K562 (cell line): ENCODE measurements around the gene CCDC141. TPM values are rescaled to one million over a fixed set of nuclear protein-coding genes. Genes with fewer than 3 reads are reported as not detected.

Experiments
- ATAC-seq: fragments of 200-7000 bp; cut with Tn5 transposase; 3 replicates; pipeline ENCODE4 v1.9.1; 2020; ENCODE audit warnings: moderate library complexity
- BruUV-seq: library from RNA; stranded (reverse); fragments of 400-500 nt; replicated peaks from 2 replicates; lab custom pipeline; 2021; lab: Mats Ljungman, UMichigan
- CTCF ChIA-PET: fragments of 300-600 bp; formaldehyde crosslinking; extraction: SDS; loops from one replicate; lab custom pipeline; 2021; ENCODE audit warnings: low intra/inter-chr PET ratio; lab: Yijun Ruan, JAX
- POLR2A ChIA-PET: fragments of 300-600, 350-650 bp; sonication (Branson Sonifier 250); formaldehyde crosslinking; extraction: SDS; loops from one replicate; lab custom pipeline; 2021; ENCODE audit warnings: antibody characterized with exemption, inconsistent platforms; lab: Yijun Ruan, JAX
- DNase-seq, 4 experiments: peaks; one replicate each; pipeline versions ENCODE4 v3.0.0 to v3.0.0-alpha.2; 2011 to 2018; ENCODE audit warnings: low spot score in 3 of 4, mixed read lengths in 3 of 4; ENCODE audit errors: extremely low read depth in 1 of 4
- FAIRE-seq: peaks from 2 replicates; lab custom pipeline; 2011; peaks lifted over from hg19 to GRCh38; lab: Jason Lieb, UNC
- H2AFZ ChIP-seq: 2 replicates; pipeline ENCODE4 v1.6.0; 2011; ENCODE audit warnings: low read depth, low read length, control low read depth, inconsistent platforms
- H3K27ac ChIP-seq: fragments of 200-600 bp; 3 replicates; pipeline ENCODE4 v1.8.0; 2011; ENCODE audit warnings: low read depth, mild to moderate bottlenecking, control low read depth, inconsistent platforms, low read length, moderate library complexity, mixed read lengths; ENCODE audit errors: extremely low read depth
- H3K27me3 ChIP-seq, 2 experiments: fragments of 300-600 bp in 1 of 2; 2 replicates in 1 of 2; 3 replicates in 1 of 2; pipeline versions ENCODE4 v1.6.0 to v1.8.0; 2011; ENCODE audit warnings: inconsistent platforms in 2 of 2, low read length in 2 of 2, mild to moderate bottlenecking in 1 of 2, mixed read lengths in 1 of 2, moderate library complexity in 1 of 2; ENCODE audit not compliant: control insufficient read depth in 2 of 2, insufficient read depth in 2 of 2
- H3K36me3 ChIP-seq: fragments of 300-600 bp; 3 replicates; pipeline ENCODE4 v1.8.0; 2011; ENCODE audit warnings: mild to moderate bottlenecking, low read length, inconsistent platforms; ENCODE audit not compliant: control insufficient read depth, insufficient read depth
- H3K4me1 ChIP-seq, 2 experiments: fragments of 200-600 bp in 1 of 2; replicated peaks in 1 of 2; 2 replicates in 1 of 2; 3 replicates in 1 of 2; pipeline versions ENCODE4 v1.5.1 to v1.8.0; 2011; ENCODE audit warnings: inconsistent platforms in 2 of 2, low read length in 2 of 2, mild to moderate bottlenecking in 1 of 2, mixed read lengths in 1 of 2, moderate library complexity in 1 of 2; ENCODE audit not compliant: control insufficient read depth in 2 of 2, insufficient read depth in 2 of 2
- H3K4me2 ChIP-seq: 2 replicates; pipeline ENCODE4 v1.6.1; 2011; ENCODE audit warnings: low read length, control low read depth, inconsistent platforms, mixed read lengths; ENCODE audit not compliant: insufficient read depth
- H3K4me3 ChIP-seq: fragments of 200-600 bp; sonication (generic), shearing (Covaris generic); 2 replicates; pipeline ENCODE4 v1.5.1; 2016; ENCODE audit warnings: control low read depth, inconsistent platforms
- H3K79me2 ChIP-seq: fragments of 200-600 bp; 3 replicates; pipeline ENCODE4 v1.8.0; 2011; ENCODE audit warnings: low read length, inconsistent platforms; ENCODE audit not compliant: control insufficient read depth, insufficient read depth
- H3K9ac ChIP-seq, 2 experiments: 2 replicates each; pipeline versions ENCODE4 v1.6.0 to v1.6.1; 2011; ENCODE audit warnings: low read depth in 2 of 2, low read length in 2 of 2, control low read depth in 1 of 2, inconsistent platforms in 1 of 2, mild to moderate bottlenecking in 1 of 2, mixed read lengths in 1 of 2; ENCODE audit not compliant: insufficient read depth in 1 of 2
- H3K9me1 ChIP-seq: one replicate; pipeline ENCODE4 v1.6.0; 2011; ENCODE audit warnings: inconsistent platforms, mild to moderate bottlenecking, low read length, moderate library complexity; ENCODE audit not compliant: control insufficient read depth, insufficient read depth
- H3K9me3 ChIP-seq: replicated peaks from 2 replicates; pipeline ENCODE4 v1.5.1; 2011; ENCODE audit warnings: low read depth, low read length, inconsistent platforms; ENCODE audit not compliant: control insufficient read depth, insufficient read depth
- H4K20me1 ChIP-seq: replicated peaks from 2 replicates; pipeline ENCODE4 v1.6.1; 2011; ENCODE audit warnings: low read length, inconsistent platforms, mixed read lengths; ENCODE audit not compliant: control insufficient read depth, insufficient read depth
- ATF7 ChIP-seq: fragments of 450-650 bp; IDR thresholded peaks from 2 replicates; pipeline ENCODE4 v1.7.1; 2014; ENCODE audit warnings: mild to moderate bottlenecking, moderate library complexity
- BDP1 ChIP-seq: IDR thresholded peaks from 3 replicates; pipeline ENCODE4 v1.6.1; 2011; ENCODE audit not compliant: insufficient read length, insufficient read depth
- KDM1A ChIP-seq, 2 experiments: fragments of 450-650 bp; IDR thresholded peaks; 2 replicates each; pipeline ENCODE4 v1.6.1; 2016; ENCODE audit warnings: mild to moderate bottlenecking in 2 of 2
- MAX ChIP-seq: sonication (generic); formaldehyde crosslinking; IDR thresholded peaks from 2 replicates; pipeline ENCODE4 v1.9.0; 2022; ENCODE audit warnings: mild to moderate bottlenecking, missing genetic modification reagents
- RAD21 ChIP-seq, 2 experiments: fragments of 250-450 bp in 1 of 2; fragments of 450-650 bp in 1 of 2; sonication (Bioruptor Pico) in 1 of 2; formaldehyde crosslinking in 1 of 2; IDR thresholded peaks in 1 of 2; conservative IDR thresholded peaks in 1 of 2; 2 replicates each; pipeline versions ENCODE4 v1.4.0 to v1.8.0; 2020 to 2022; ENCODE audit warnings: mild to moderate bottlenecking in 2 of 2, moderate library complexity in 1 of 2
- RBBP5 ChIP-seq: fragments of 200-600 bp; sonication (generic); IDR thresholded peaks from 2 replicates; pipeline ENCODE4 v1.6.1; 2012; ENCODE audit warnings: borderline replicate concordance, mild to moderate bottlenecking, low read length, control low read depth, inconsistent platforms; ENCODE audit not compliant: insufficient read depth, poor library complexity, severe bottlenecking
- SP2 ChIP-seq: IDR thresholded peaks from 2 replicates; pipeline ENCODE4 v1.6.1; 2011; ENCODE audit warnings: mild to moderate bottlenecking, low read depth, low read length, moderate library complexity; ENCODE audit not compliant: poor library complexity, severe bottlenecking; ENCODE audit errors: extremely low read depth
- TAL1 ChIP-seq: fragments of 450-650 bp; IDR thresholded peaks from 2 replicates; pipeline ENCODE4 v1.6.1; 2016; ENCODE audit warnings: mild to moderate bottlenecking
- ZFP30 ChIP-seq: fragments of 250-450 bp; sonication (Bioruptor Pico); IDR thresholded peaks from 2 replicates; pipeline ENCODE4 v1.8.0; 2022; ENCODE audit warnings: moderate library complexity, mild to moderate bottlenecking, inconsistent platforms, borderline replicate concordance
- ZNF551 ChIP-seq: fragments of 250-450 bp; sonication (Bioruptor Pico); IDR thresholded peaks from 2 replicates; pipeline ENCODE4 v1.5.0; 2021; ENCODE audit warnings: mild to moderate bottlenecking, moderate library complexity
- in situ Hi-C: fragments of 300-500 bp; cut with MboI; formaldehyde crosslinking; loops from 4 replicates; pipeline ENCODE4 v1.15.0; 2018; ENCODE audit warnings: inconsistent platforms, mixed read lengths
- intact Hi-C: fragments of 100-400 bp; cut with micrococcal nuclease; formaldehyde crosslinking; loops from 2 replicates; pipeline ENCODE4 v1.14.2; 2022
- polyA plus RNA-seq, 8 experiments: library from polyadenylated mRNA; depleted of rRNA in 4 of 8; stranded (reverse) in 5 of 8; unstranded in 3 of 8; fragments of >200 nt; fragmentation: Nextera tagmentation in 2 of 8; fragmentation: Illumina TruSeq in 1 of 8; extraction: Ambion mirVana in 2 of 8; extraction: Trizol in 1 of 8; gene quantifications; 2 replicates each; pipeline versions ENCODE4 v1.2.1 to v1.2.3, GENCODE V29; 2011 to 2014; ENCODE audit warnings: inconsistent platforms in 1 of 8, missing spikeins in 1 of 8
- total RNA-seq, 7 experiments: library from RNA; depleted of rRNA in 6 of 7; stranded (reverse); fragments of >200 nt in 6 of 7; fragmentation: Illumina TruSeq in 2 of 7; extraction: Trizol in 2 of 7; gene quantifications; 2 replicates each; pipeline versions ENCODE4 v1.2.1 to v1.2.3, GENCODE V29; 2011 to 2021; ENCODE audit warnings: low replicate concordance in 1 of 7
- TF ChIP-seq, protein P1 (sequence below), 2 experiments: fragments of 200-800 bp in 1 of 2; sonication (Bioruptor generic) in 1 of 2; sonication (generic) in 1 of 2; formaldehyde crosslinking in 1 of 2; IDR thresholded peaks in 1 of 2; conservative IDR thresholded peaks in 1 of 2; 2 replicates each; pipeline versions ENCODE4 v1.5.0 to v1.6.1; 2016 to 2020; ENCODE audit warnings: missing compliant biosample characterization in 1 of 2, missing genetic modification characterization in 1 of 2, missing genetic modification reagents in 1 of 2
- TF ChIP-seq, protein P2 (sequence below): fragments of 150-350 bp; IDR thresholded peaks from 2 replicates; pipeline ENCODE4 v1.6.1; 2014; ENCODE audit warnings: low read depth, mild to moderate bottlenecking, low read length, borderline replicate concordance
- TF ChIP-seq, protein P3 (sequence below): IDR thresholded peaks from 3 replicates; pipeline ENCODE4 v1.6.1; 2011; ENCODE audit warnings: borderline replicate concordance, mild to moderate bottlenecking, moderate library complexity; ENCODE audit not compliant: insufficient read length; ENCODE audit errors: extremely low read depth

Gene CCDC141
- total and polyA plus RNA-seq, 9 of the 15 experiments (the other 6 are each of a cell fraction or from before 2014, with no cell fraction given) = 0.09 TPM; not detected in 8

- no peaks in the 10 kb centered on the region for H3K9me1 ChIP-seq
- ATAC-seq = no peak
- H3K9ac ChIP-seq = no peak overlapping the region
- intact Hi-C loops (no loop called here), in situ Hi-C loops (no loop called here)
- H3K4me2 ChIP-seq = no peak overlapping the region
- H3K36me3 ChIP-seq = no peaks in the 10 kb centered on the region
- no peak overlapping the region for H3K4me3 ChIP-seq
- H3K27me3 ChIP-seq = no peaks in the 10 kb centered on the region
- no peaks in the 10 kb centered on the region for H4K20me1 ChIP-seq
- H3K27ac ChIP-seq = no peak overlapping the region
- BruUV-seq = no TSS peak
- H2AFZ ChIP-seq = no peak overlapping the region
- no peaks in the 10 kb centered on the region for H3K4me1 ChIP-seq
- ChIA-PET CTCF (no interaction called here), POLR2A (interaction anchor here (0.9 kb wide), 1 partner anchor 12 kb away, joined by 5 read pairs; no protein-coding TSS in a partner anchor)
- H3K79me2 ChIP-seq = no peaks in the 10 kb centered on the region
- no peaks in the 10 kb centered on the region for H3K9me3 ChIP-seq
- DNase-seq = no peak
- no peak for FAIRE-seq
- TF ChIP-seq, protein P1, sequence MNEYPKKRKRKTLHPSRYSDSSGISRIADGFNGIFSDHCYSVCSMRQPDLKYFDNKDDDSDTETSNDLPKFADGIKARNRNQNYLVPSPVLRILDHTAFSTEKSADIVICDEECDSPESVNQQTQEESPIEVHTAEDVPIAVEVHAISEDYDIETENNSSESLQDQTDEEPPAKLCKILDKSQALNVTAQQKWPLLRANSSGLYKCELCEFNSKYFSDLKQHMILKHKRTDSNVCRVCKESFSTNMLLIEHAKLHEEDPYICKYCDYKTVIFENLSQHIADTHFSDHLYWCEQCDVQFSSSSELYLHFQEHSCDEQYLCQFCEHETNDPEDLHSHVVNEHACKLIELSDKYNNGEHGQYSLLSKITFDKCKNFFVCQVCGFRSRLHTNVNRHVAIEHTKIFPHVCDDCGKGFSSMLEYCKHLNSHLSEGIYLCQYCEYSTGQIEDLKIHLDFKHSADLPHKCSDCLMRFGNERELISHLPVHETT (CRISPR knock-in tag; conservative IDR thresholded peaks at IDR 0.05 in 1 of 2, IDR thresholded peaks at IDR 0.05 in 1 of 2) = no peak
- TF ChIP-seq MAX (CRISPR knock-in tag) (no peak), KDM1A (IDR thresholded peaks at IDR 0.05) (no peak), RBBP5 (no peak), ZFP30 (CRISPR knock-in tag) (no peak), ATF7 (no peak), SP2 (no peak), RAD21 (CRISPR knock-in tag; conservative IDR thresholded peaks at IDR 0.05 in 1 of 2, IDR thresholded peaks at IDR 0.05 in 1 of 2) (no peak), ZNF551 (CRISPR knock-in tag) (no peak), BDP1 (no peak), TAL1 (no peak)
- TF ChIP-seq, protein P2, sequence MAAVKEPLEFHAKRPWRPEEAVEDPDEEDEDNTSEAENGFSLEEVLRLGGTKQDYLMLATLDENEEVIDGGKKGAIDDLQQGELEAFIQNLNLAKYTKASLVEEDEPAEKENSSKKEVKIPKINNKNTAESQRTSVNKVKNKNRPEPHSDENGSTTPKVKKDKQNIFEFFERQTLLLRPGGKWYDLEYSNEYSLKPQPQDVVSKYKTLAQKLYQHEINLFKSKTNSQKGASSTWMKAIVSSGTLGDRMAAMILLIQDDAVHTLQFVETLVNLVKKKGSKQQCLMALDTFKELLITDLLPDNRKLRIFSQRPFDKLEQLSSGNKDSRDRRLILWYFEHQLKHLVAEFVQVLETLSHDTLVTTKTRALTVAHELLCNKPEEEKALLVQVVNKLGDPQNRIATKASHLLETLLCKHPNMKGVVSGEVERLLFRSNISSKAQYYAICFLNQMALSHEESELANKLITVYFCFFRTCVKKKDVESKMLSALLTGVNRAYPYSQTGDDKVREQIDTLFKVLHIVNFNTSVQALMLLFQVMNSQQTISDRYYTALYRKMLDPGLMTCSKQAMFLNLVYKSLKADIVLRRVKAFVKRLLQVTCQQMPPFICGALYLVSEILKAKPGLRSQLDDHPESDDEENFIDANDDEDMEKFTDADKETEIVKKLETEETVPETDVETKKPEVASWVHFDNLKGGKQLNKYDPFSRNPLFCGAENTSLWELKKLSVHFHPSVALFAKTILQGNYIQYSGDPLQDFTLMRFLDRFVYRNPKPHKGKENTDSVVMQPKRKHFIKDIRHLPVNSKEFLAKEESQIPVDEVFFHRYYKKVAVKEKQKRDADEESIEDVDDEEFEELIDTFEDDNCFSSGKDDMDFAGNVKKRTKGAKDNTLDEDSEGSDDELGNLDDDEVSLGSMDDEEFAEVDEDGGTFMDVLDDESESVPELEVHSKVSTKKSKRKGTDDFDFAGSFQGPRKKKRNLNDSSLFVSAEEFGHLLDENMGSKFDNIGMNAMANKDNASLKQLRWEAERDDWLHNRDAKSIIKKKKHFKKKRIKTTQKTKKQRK = no peak
- TF ChIP-seq, protein P3, sequence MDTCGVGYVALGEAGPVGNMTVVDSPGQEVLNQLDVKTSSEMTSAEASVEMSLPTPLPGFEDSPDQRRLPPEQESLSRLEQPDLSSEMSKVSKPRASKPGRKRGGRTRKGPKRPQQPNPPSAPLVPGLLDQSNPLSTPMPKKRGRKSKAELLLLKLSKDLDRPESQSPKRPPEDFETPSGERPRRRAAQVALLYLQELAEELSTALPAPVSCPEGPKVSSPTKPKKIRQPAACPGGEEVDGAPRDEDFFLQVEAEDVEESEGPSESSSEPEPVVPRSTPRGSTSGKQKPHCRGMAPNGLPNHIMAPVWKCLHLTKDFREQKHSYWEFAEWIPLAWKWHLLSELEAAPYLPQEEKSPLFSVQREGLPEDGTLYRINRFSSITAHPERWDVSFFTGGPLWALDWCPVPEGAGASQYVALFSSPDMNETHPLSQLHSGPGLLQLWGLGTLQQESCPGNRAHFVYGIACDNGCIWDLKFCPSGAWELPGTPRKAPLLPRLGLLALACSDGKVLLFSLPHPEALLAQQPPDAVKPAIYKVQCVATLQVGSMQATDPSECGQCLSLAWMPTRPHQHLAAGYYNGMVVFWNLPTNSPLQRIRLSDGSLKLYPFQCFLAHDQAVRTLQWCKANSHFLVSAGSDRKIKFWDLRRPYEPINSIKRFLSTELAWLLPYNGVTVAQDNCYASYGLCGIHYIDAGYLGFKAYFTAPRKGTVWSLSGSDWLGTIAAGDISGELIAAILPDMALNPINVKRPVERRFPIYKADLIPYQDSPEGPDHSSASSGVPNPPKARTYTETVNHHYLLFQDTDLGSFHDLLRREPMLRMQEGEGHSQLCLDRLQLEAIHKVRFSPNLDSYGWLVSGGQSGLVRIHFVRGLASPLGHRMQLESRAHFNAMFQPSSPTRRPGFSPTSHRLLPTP = no peak
Observed at GRCh38 chr2:178908810-178909209, 141.1 kb downstream of the CCDC141 start.
